Astrocyte (in vitro differentiated cells and primary cell): Measurements from ENCODE around the gene STKLD1.
"Not testable (repeated sequence)": the region's sequence is repeated elsewhere in the genome, so short reads cannot be mapped to it uniquely, and the experiment has no call there.

ENCODE experiments used
- CTCF ChIP-seq: IDR thresholded peaks from 2 replicates; pipeline ENCODE4 v1.5.1; 2011; ENCODE audit warnings: low read depth, mild to moderate bottlenecking, inconsistent platforms, low read length, moderate library complexity; ENCODE audit not compliant: insufficient read depth
- EZH2 ChIP-seq: IDR thresholded peaks from 2 replicates; pipeline ENCODE4 v1.6.1; 2012; ENCODE audit warnings: mild to moderate bottlenecking, low read length, inconsistent platforms; ENCODE audit not compliant: insufficient read depth

GRCh38 chr9:133327021-133327420, 49.1 kb upstream of the STKLD1 start:
- not testable (repeated sequence) for TF ChIP-seq CTCF, EZH2
